ENCODE measurements around the gene CAMK4. TPM values are rescaled to one million over a fixed set of nuclear protein-coding genes. Genes with fewer than 3 reads are reported as not detected.

Gene CAMK4
- total and polyA plus RNA-seq, 9 donors = 0.36 to 5.0 (median 1.4) TPM

DNA sequence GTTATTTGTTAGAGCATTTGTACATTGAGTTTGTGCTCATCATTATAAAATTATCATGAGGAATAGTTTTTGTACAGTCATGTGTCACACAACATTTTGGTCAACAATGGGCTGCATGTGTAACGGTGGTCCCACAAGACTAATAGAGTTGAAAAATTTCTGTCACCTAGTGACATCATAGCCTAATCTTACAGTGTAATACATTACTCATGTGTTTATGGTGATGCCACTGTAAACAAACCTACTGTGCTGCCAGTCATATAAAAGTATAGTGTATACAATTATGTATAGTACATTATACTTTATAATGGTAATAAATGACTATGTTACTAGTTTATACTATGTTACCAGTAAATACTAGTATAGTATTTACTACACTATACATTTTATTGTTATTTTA is 3.0 kb upstream of the CAMK4 start:
- intact Hi-C loops (cut with DNase I) = no loop called here
- Histone ChIP-seq H3K4me1 (ENCODE audit: insufficient read depth) (peaks cover 2% of the 10 kb centered on the region), H3K27ac (no peak overlapping the region), H3K4me3 (no peak overlapping the region), H3K36me3 (no peaks in the 10 kb centered on the region), H3K27me3 (no peaks in the 10 kb centered on the region), H3K9me3 (no peaks in the 10 kb centered on the region)
- WGBS, 3 donors = 91 to 95% (median 92%) methylated on average over 1 of the region's 1 CpG
- no peak for DNase-seq
- no peak for TF ChIP-seq EP300 (IDR thresholded peaks at IDR 0.05)

DNA sequence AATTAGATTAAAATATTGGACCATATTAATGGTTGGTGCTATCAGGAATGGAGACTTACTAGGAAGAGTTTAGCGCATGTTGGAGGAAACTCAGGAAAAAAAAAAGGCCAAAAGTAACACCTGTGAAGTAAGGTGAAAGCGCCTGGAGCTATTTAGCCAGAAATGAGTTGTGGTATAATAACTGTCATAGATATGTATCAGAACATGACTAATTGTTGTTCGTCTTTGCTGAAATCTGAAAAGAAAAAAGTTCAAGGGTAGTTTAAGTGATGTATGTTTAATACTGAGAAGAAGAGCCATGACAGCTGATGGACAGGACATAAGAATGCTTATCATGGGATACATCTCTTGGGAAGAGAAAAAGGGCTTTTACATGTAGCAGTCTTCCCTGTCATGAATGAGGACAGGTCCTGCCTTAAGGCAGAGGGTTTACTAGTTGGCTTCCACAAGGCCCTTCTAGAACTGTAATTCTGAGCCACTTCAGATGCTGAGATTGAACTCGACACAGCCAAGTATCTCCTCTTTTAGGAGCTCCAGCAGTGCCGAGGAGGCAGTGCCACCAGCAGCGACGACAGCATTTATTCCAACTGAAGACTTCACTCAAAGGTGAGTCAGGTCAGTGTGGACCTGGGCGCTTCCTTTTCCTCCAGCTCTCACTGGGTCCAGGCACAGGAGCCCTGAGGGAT is 940 bp upstream of the CAMK4 start:
- H3K9me3 ChIP-seq = no peaks in the 10 kb centered on the region
- H3K4me1 ChIP-seq (ENCODE audit: insufficient read depth) = peaks cover 2% of the 10 kb centered on the region
- TF ChIP-seq EP300 (IDR thresholded peaks at IDR 0.05) = no peak
- TF ChIP-seq POLR2A (IDR thresholded peaks at IDR 0.05) = no peak
- TF ChIP-seq, protein P1, sequence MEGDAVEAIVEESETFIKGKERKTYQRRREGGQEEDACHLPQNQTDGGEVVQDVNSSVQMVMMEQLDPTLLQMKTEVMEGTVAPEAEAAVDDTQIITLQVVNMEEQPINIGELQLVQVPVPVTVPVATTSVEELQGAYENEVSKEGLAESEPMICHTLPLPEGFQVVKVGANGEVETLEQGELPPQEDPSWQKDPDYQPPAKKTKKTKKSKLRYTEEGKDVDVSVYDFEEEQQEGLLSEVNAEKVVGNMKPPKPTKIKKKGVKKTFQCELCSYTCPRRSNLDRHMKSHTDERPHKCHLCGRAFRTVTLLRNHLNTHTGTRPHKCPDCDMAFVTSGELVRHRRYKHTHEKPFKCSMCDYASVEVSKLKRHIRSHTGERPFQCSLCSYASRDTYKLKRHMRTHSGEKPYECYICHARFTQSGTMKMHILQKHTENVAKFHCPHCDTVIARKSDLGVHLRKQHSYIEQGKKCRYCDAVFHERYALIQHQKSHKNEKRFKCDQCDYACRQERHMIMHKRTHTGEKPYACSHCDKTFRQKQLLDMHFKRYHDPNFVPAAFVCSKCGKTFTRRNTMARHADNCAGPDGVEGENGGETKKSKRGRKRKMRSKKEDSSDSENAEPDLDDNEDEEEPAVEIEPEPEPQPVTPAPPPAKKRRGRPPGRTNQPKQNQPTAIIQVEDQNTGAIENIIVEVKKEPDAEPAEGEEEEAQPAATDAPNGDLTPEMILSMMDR (IDR thresholded peaks at IDR 0.05) = no peak
- H3K27ac ChIP-seq = no peak overlapping the region
- WGBS, 3 donors = 41 to 52% (median 48%) methylated on average over 8 of the region's 8 CpGs
- DNase-seq = no peak
- no peaks in the 10 kb centered on the region for H3K27me3 ChIP-seq
- intact Hi-C loops (cut with DNase I) = no loop called here
- peak overlapping the region; percentile 53 for H3K4me3 ChIP-seq
- H3K36me3 ChIP-seq = no peaks in the 10 kb centered on the region

DNA sequence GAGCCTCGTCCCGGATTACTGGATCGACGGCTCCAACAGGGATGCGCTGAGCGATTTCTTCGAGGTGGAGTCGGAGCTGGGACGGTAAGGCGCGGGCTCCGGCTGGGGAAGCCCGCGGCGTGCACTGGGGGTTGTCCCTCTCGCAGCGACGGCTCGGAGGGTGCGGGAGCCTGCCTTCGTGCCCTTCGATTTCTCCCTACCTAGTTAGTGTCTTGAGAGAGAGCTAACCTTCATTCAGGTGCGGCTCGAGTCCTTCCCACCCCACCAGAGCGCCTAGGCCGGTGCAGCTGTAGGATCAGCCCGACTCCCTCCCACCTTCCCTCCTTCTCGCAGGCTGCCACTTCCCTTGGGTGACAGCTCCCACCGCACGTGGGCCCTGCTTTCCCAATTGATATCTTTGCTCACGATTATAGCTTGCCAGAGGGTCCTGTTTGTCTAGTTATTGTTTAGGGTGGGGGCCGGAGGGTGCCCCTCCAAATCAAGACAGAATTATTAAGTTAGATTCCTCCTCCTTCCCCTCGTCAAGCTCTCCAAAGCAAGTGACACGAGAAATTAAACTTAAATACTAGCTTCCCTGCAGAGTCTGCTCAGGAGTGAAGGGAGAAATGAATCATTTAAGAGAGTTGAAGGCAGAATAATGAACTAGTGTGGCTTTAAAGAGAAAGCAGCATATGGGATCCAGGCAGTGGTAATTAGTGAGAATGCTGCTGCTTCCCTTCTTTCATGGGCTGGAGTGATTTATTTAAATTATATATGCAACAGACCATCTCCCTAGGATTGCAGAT is 569 bp downstream of the CAMK4 start:
- Histone ChIP-seq H3K36me3 (no peaks in the 10 kb centered on the region), H3K9me3 (no peaks in the 10 kb centered on the region), H3K4me1 (ENCODE audit: insufficient read depth) (peaks cover 2% of the 10 kb centered on the region), H3K27ac (no peak overlapping the region), H3K4me3 (peak overlapping the region; percentile 53), H3K27me3 (no peaks in the 10 kb centered on the region)
- TF ChIP-seq POLR2A (IDR thresholded peaks at IDR 0.05) = no peak
- TF ChIP-seq, protein P1 (IDR thresholded peaks at IDR 0.05) = no peak
- TF ChIP-seq EP300 (IDR thresholded peaks at IDR 0.05) = no peak
- DNase-seq = peak in 3 of 5 donors; percentile 10 to 25 (median 13)
- intact Hi-C loops (cut with DNase I) = no loop called here
- WGBS, 3 donors = 1 to 2% (median 2%) methylated on average over 22 to 34 of the region's 34 CpGs

DNA sequence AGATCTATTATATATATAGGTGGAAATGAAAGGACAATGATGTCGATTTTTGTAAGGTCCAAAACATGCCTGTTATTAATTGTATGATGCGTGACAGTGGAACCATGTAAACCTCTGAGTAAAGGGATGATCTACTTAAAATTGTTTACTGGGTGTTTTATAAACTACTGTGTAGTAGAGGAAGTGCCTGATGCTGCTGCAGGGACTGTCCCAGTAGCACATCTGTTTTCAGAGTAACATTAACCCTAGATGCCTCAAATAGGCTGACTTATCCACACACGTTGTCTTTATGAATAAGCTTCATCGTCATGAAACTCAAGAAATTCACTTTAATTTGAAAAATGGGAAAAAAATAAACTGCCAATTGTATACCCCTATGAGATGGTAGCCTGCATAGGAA is 1.7 kb downstream of the CAMK4 start:
- H3K36me3 ChIP-seq = no peaks in the 10 kb centered on the region
- intact Hi-C loops (cut with DNase I) = no loop called here
- H3K4me1 ChIP-seq (ENCODE audit: insufficient read depth) = peaks cover 2% of the 10 kb centered on the region
- no peak overlapping the region for H3K4me3 ChIP-seq
- H3K27me3 ChIP-seq = no peaks in the 10 kb centered on the region
- no peak for TF ChIP-seq POLR2A (IDR thresholded peaks at IDR 0.05)
- no peak for TF ChIP-seq EP300 (IDR thresholded peaks at IDR 0.05)
- TF ChIP-seq, protein P1 (IDR thresholded peaks at IDR 0.05) = no peak
- 87 to 92% (median 89%) methylated on average over 4 of the region's 4 CpGs for WGBS, 3 donors
- no peaks in the 10 kb centered on the region for H3K9me3 ChIP-seq
- H3K27ac ChIP-seq = no peak overlapping the region
- DNase-seq = no peak

DNA sequence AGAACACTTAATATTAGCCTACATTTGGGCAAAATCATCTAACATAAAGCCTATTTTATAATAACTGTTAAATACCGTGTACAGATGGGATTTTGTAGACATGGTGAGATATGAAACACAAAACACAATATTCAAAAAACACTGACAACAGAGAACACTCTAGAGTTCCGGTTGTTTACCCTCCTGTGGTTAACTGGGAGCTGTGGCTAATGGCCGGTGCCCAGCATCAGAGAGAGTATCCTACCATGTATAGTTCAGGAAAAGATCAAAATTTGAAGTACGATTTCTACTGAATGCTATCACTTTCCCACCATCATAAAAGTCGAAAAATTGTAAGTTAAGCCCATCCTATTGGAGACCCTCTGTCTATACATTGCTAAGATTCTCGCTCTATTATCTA is 2.4 kb downstream of the CAMK4 start:
- H3K27ac ChIP-seq = no peak overlapping the region
- H3K27me3 ChIP-seq = no peaks in the 10 kb centered on the region
- H3K4me1 ChIP-seq (ENCODE audit: insufficient read depth) = peaks cover 2% of the 10 kb centered on the region
- no peaks in the 10 kb centered on the region for H3K9me3 ChIP-seq
- WGBS, 3 donors = 89 to 94% (median 93%) methylated on average over 6 of the region's 6 CpGs
- TF ChIP-seq, protein P1 (IDR thresholded peaks at IDR 0.05) = no peak
- TF ChIP-seq POLR2A (IDR thresholded peaks at IDR 0.05) (no peak), EP300 (IDR thresholded peaks at IDR 0.05) (no peak)
- intact Hi-C loops (cut with DNase I) = no loop called here
- no peak for DNase-seq
- H3K4me3 ChIP-seq = no peak overlapping the region
- H3K36me3 ChIP-seq = no peaks in the 10 kb centered on the region
